Neural cell (in vitro differentiated cells): ENCODE data around the gene KCNJ12.

Experiments used
- CTCF ChIP-seq: fragments of 450-650 bp; IDR thresholded peaks from 2 replicates; pipeline ENCODE4 v1.5.1; 2014; ENCODE audit warnings: antibody characterized with exemption, mild to moderate bottlenecking, moderate library complexity; ENCODE audit not compliant: poor library complexity, severe bottlenecking
- EP300 ChIP-seq: fragments of 450-650 bp; conservative IDR thresholded peaks from 2 replicates; pipeline ENCODE4 v1.6.1; 2014; ENCODE audit warnings: antibody characterized with exemption, mild to moderate bottlenecking, moderate library complexity; ENCODE audit not compliant: poor library complexity, severe bottlenecking
- MXI1 ChIP-seq: fragments of 450-650 bp; conservative IDR thresholded peaks from 2 replicates; pipeline ENCODE4 v1.6.1; 2014; ENCODE audit warnings: antibody characterized with exemption, mild to moderate bottlenecking; ENCODE audit not compliant: poor library complexity, severe bottlenecking
- POLR2AphosphoS5 ChIP-seq: IDR thresholded peaks from 2 replicates; pipeline ENCODE4 v1.6.1; 2012

GRCh38 chr17:21462237-21462636 is 86.1 kb downstream of the KCNJ12 start:
- no peak for TF ChIP-seq CTCF
- TF ChIP-seq POLR2AphosphoS5, result no peak
- TF ChIP-seq MXI1, result no peak
- TF ChIP-seq EP300, result no peak
